HepG2 (cell line): ENCODE data around the gene LTA. TPM values are rescaled to one million over a fixed set of nuclear protein-coding genes. Genes with fewer than 3 reads are reported as not detected.

ENCODE experiments used
- ELF3 ChIP-seq: IDR thresholded peaks from 2 replicates; pipeline ENCODE4 v1.6.1; 2016; ENCODE audit warnings: missing genetic modification reagents, missing compliant biosample characterization
- HDAC2 ChIP-seq: sonication (generic); formaldehyde crosslinking; IDR thresholded peaks from 2 replicates; pipeline ENCODE4 v1.4.0; 2020; ENCODE audit warnings: missing genetic modification reagents
- HNF4A ChIP-seq: sonication (generic); formaldehyde crosslinking; IDR thresholded peaks from 2 replicates; pipeline ENCODE4 v1.4.0; 2020; ENCODE audit warnings: missing genetic modification reagents
- KDM3A ChIP-seq: IDR thresholded peaks from 2 replicates; pipeline ENCODE4 v1.6.1; 2018; ENCODE audit warnings: low read depth, missing compliant biosample characterization
- KDM4B ChIP-seq: sonication (generic); formaldehyde crosslinking; IDR thresholded peaks from 2 replicates; pipeline ENCODE4 v1.4.0; 2020; ENCODE audit warnings: missing genetic modification reagents
- PCBP1 ChIP-seq: fragments of 200-400 bp; formaldehyde crosslinking; IDR thresholded peaks from 2 replicates; pipeline ENCODE4 v1.6.1; 2017; ENCODE audit warnings: mild to moderate bottlenecking, low read depth, low read length, borderline replicate concordance
- RAD21 ChIP-seq: fragments of 450-650 bp; formaldehyde crosslinking; IDR thresholded peaks from 2 replicates; pipeline ENCODE4 v1.5.0; 2020; ENCODE audit warnings: mild to moderate bottlenecking
- TGIF2 ChIP-seq: IDR thresholded peaks from 2 replicates; pipeline ENCODE4 v1.6.1; 2016; ENCODE audit warnings: control low read depth, missing compliant biosample characterization
- THAP11 ChIP-seq: IDR thresholded peaks from 2 replicates; pipeline ENCODE4 v1.6.1; 2016; ENCODE audit warnings: missing biosample characterization, missing genetic modification reagents
- ZBTB42 ChIP-seq: sonication (generic); formaldehyde crosslinking; IDR thresholded peaks from 2 replicates; pipeline ENCODE4 v1.5.0; 2020; ENCODE audit warnings: mild to moderate bottlenecking, missing genetic modification reagents
- ZNF205 ChIP-seq: IDR thresholded peaks from 2 replicates; pipeline ENCODE4 v1.6.1; 2018; ENCODE audit warnings: missing biosample characterization, missing genetic modification reagents
- ZNF225 ChIP-seq: sonication (generic); formaldehyde crosslinking; IDR thresholded peaks from 2 replicates; pipeline ENCODE4 v1.4.0; 2020; ENCODE audit warnings: mild to moderate bottlenecking, missing genetic modification reagents
- ZNF331 ChIP-seq: sonication (generic); formaldehyde crosslinking; IDR thresholded peaks from 2 replicates; pipeline ENCODE4 v1.4.0; 2020; ENCODE audit warnings: missing genetic modification reagents
- ZNF337 ChIP-seq: sonication (generic); formaldehyde crosslinking; IDR thresholded peaks from 2 replicates; pipeline ENCODE4 v1.5.1; 2020; ENCODE audit warnings: missing genetic modification reagents, low read depth, mild to moderate bottlenecking, borderline replicate concordance
- ZNF670 ChIP-seq: sonication (generic); formaldehyde crosslinking; IDR thresholded peaks from 2 replicates; pipeline ENCODE4 v1.8.0; 2022; ENCODE audit warnings: mild to moderate bottlenecking, missing genetic modification reagents, borderline replicate concordance
- ZNF747 ChIP-seq: sonication (generic); formaldehyde crosslinking; IDR thresholded peaks from 2 replicates; pipeline ENCODE4 v1.8.1; 2023; ENCODE audit warnings: missing genetic modification reagents, mild to moderate bottlenecking, borderline replicate concordance
- ZNF788 ChIP-seq: sonication (generic); formaldehyde crosslinking; IDR thresholded peaks from 2 replicates; pipeline ENCODE4 v1.5.0; 2020; ENCODE audit warnings: mild to moderate bottlenecking, missing genetic modification reagents, borderline replicate concordance
- polyA plus RNA-seq, 8 experiments: library from polyadenylated mRNA; depleted of rRNA in 3 of 8; stranded (reverse) in 7 of 8; unstranded in 1 of 8; fragments of >200 nt; fragmentation: Illumina TruSeq in 4 of 8; extraction: Trizol in 4 of 8; gene quantifications; 2 replicates each; pipeline versions ENCODE4 v1.2.1 to v1.2.3, GENCODE V29; 2011 to 2016; ENCODE audit warnings: low read depth in 4 of 8, missing spikeins in 1 of 8, mixed read lengths in 1 of 8; ENCODE audit not compliant: insufficient read depth in 1 of 8
- total RNA-seq, 5 experiments: library from RNA; depleted of rRNA; stranded (reverse); fragments of >200 nt; fragmentation: Illumina TruSeq; extraction: Trizol; gene quantifications; 2 replicates each; pipeline ENCODE4 v1.2.3, GENCODE V29; 2016; ENCODE audit warnings: low read depth in 1 of 5
- TF ChIP-seq, protein P1 (sequence below): sonication (generic); formaldehyde crosslinking; IDR thresholded peaks from 2 replicates; pipeline ENCODE4 v1.4.0; 2020; ENCODE audit warnings: low read depth, missing genetic modification reagents
- TF ChIP-seq, protein P2 (sequence below): sonication (generic); formaldehyde crosslinking; IDR thresholded peaks from 2 replicates; pipeline ENCODE4 v1.8.1; 2022; ENCODE audit warnings: mild to moderate bottlenecking, missing genetic modification reagents
- TF ChIP-seq, protein P3 (sequence below): sonication (generic); formaldehyde crosslinking; IDR thresholded peaks from 2 replicates; pipeline ENCODE4 v1.5.0; 2020; ENCODE audit warnings: mild to moderate bottlenecking, missing genetic modification reagents

LTA gene
- total and polyA plus RNA-seq, 2 of the 13 experiments (the other 11 are each of a cell fraction or from before 2014, with no cell fraction given), result 0.09 TPM; not detected in 1

DNA sequence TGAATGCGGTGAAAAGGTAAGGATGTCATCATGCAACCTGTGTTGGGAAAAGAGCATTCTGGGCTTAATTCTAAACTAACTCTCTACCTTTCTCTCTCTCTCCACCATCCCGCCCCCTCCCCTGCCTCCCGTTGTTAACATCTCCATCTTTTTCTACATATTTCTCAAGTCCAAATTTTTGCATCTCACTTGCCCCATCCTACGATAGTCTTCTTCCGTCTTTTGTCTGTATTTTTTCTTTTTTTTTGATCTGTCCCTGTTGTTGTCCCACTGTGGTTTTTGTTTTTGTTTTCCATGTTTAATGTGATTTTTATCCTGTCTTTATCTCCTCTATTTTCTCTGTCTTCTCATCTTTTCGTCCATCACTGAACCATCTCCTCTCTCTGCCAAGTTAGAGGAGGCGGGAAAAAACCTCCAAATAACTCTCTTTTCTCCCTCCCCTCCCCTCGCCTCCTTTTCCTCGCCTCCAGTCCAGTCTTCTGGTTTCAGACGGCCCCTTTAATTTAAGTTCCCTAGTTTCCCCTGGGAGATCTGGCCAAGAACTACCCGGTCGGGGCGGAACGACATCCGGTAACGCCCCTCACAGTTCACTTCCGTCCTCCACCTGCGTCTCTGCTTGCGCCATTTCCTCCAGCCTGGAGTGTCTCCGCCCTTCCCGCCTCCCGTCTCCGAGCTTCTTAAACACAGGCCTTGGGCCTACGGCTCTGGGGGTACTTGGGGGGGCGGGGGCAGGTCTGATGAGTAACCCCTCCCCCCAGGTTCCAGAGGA lies 24.9 kb upstream of the LTA start, which contains the start of gene NFKBIL1 (continued):
- peak; percentile 72 for TF ChIP-seq KDM3A
- TF ChIP-seq HDAC2 (CRISPR knock-in tag), result peak; percentile 74
- TF ChIP-seq KDM4B (CRISPR knock-in tag), result peak; percentile 86
- TF ChIP-seq ZNF337 (CRISPR knock-in tag), result no peak
- 0 out of 2 replicates have a peak, but pooled peaks have one; percentile 9 for TF ChIP-seq HNF4A (CRISPR knock-in tag)
- TF ChIP-seq, protein P1, sequence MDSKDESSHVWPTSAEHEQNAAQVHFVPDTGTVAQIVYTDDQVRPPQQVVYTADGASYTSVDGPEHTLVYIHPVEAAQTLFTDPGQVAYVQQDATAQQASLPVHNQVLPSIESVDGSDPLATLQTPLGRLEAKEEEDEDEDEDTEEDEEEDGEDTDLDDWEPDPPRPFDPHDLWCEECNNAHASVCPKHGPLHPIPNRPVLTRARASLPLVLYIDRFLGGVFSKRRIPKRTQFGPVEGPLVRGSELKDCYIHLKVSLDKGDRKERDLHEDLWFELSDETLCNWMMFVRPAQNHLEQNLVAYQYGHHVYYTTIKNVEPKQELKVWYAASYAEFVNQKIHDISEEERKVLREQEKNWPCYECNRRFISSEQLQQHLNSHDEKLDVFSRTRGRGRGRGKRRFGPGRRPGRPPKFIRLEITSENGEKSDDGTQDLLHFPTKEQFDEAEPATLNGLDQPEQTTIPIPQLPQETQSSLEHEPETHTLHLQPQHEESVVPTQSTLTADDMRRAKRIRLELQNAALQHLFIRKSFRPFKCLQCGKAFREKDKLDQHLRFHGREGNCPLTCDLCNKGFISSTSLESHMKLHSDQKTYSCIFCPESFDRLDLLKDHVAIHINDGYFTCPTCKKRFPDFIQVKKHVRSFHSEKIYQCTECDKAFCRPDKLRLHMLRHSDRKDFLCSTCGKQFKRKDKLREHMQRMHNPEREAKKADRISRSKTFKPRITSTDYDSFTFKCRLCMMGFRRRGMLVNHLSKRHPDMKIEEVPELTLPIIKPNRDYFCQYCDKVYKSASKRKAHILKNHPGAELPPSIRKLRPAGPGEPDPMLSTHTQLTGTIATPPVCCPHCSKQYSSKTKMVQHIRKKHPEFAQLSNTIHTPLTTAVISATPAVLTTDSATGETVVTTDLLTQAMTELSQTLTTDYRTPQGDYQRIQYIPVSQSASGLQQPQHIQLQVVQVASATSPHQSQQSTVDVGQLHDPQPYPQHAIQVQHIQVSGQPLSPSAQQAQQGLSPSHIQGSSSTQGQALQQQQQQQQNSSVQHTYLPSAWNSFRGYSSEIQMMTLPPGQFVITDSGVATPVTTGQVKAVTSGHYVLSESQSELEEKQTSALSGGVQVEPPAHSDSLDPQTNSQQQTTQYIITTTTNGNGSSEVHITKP (CRISPR knock-in tag), result peak; percentile 37; the same call in 1 of the 2 replicates
- TF ChIP-seq ZBTB42 (CRISPR knock-in tag), result no peak
- peak; percentile 86; the same call in 1 of the 2 replicates for TF ChIP-seq ZNF788 (CRISPR knock-in tag)
- peak; percentile 75; the same call in 1 of the 2 replicates for TF ChIP-seq ZNF747 (CRISPR knock-in tag)
- peak; percentile 96 for TF ChIP-seq THAP11
- no peak for TF ChIP-seq PCBP1
- TF ChIP-seq TGIF2 (CRISPR knock-in tag), result 0 out of 2 replicates have a peak, but pooled peaks have one; percentile 22
- TF ChIP-seq, protein P2, sequence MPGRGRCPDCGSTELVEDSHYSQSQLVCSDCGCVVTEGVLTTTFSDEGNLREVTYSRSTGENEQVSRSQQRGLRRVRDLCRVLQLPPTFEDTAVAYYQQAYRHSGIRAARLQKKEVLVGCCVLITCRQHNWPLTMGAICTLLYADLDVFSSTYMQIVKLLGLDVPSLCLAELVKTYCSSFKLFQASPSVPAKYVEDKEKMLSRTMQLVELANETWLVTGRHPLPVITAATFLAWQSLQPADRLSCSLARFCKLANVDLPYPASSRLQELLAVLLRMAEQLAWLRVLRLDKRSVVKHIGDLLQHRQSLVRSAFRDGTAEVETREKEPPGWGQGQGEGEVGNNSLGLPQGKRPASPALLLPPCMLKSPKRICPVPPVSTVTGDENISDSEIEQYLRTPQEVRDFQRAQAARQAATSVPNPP (CRISPR knock-in tag), result 0 out of 2 replicates have a peak, but pooled peaks have one; percentile 38
- TF ChIP-seq, protein P3, sequence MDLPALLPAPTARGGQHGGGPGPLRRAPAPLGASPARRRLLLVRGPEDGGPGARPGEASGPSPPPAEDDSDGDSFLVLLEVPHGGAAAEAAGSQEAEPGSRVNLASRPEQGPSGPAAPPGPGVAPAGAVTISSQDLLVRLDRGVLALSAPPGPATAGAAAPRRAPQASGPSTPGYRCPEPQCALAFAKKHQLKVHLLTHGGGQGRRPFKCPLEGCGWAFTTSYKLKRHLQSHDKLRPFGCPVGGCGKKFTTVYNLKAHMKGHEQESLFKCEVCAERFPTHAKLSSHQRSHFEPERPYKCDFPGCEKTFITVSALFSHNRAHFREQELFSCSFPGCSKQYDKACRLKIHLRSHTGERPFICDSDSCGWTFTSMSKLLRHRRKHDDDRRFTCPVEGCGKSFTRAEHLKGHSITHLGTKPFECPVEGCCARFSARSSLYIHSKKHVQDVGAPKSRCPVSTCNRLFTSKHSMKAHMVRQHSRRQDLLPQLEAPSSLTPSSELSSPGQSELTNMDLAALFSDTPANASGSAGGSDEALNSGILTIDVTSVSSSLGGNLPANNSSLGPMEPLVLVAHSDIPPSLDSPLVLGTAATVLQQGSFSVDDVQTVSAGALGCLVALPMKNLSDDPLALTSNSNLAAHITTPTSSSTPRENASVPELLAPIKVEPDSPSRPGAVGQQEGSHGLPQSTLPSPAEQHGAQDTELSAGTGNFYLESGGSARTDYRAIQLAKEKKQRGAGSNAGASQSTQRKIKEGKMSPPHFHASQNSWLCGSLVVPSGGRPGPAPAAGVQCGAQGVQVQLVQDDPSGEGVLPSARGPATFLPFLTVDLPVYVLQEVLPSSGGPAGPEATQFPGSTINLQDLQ, result no peak
- TF ChIP-seq ZNF205 (CRISPR knock-in tag), result peak; percentile 16; the same call in 1 of the 2 replicates
- TF ChIP-seq ZNF670, result no peak
- peak; percentile 12; the same call in 1 of the 2 replicates for TF ChIP-seq RAD21 (CRISPR knock-in tag)
- TF ChIP-seq ZNF225 (CRISPR knock-in tag), result no peak
- TF ChIP-seq ELF3 (CRISPR knock-in tag), result peak; percentile 75; the same call in 1 of the 2 replicates
- TF ChIP-seq ZNF331 (CRISPR knock-in tag), result peak; percentile 82
